ENCODE measurements around the gene ERMARD.

The ERMARD gene

DNA sequence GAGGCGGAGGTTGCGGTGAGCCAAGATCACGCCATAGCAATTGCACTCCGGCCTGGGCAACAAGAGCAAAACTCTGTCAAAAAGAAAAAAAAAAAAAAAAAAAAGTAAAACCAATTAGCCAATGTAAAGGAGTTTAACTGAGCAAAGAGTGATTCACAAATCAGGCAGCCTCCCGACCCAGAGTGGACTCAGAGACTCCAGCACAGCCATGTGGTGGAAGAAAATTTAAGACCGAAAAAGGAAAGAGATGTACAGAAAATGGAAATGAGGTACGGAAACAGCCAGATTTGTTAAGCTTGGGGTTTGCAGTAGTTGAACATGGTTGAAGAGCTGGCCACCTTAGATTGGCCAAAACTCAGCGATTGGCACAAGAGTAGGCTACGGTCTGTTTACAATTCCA lies 51.4 kb downstream of the ERMARD start:
- no peak for DNase-seq (ENCODE audit: low read depth)

DNA sequence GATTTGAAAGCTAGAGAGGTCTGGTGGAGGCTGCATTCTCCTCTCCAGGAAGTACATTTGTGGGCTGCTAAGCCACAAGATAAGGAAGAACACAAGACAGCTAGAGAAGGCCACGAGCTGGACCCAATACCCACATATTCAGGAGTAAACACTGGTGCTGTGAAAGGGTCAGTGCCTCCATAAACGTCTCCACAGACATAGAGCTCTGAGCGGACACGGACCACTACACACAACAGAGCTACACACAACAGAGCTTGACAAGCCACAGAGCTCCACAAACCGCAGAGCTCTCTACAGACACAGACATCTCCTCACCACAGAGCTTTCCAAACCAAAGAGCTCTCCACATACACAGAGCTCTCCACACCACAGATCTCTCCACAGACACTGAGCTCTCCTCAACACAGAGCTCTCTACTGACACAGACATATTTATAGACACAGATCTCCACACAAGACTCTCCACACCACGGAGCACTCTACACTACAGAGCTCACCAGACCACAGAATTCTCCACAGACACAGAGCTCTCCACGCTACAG lies 51.9 kb downstream of the ERMARD start:
- no peak for DNase-seq (ENCODE audit: low read depth)

DNA sequence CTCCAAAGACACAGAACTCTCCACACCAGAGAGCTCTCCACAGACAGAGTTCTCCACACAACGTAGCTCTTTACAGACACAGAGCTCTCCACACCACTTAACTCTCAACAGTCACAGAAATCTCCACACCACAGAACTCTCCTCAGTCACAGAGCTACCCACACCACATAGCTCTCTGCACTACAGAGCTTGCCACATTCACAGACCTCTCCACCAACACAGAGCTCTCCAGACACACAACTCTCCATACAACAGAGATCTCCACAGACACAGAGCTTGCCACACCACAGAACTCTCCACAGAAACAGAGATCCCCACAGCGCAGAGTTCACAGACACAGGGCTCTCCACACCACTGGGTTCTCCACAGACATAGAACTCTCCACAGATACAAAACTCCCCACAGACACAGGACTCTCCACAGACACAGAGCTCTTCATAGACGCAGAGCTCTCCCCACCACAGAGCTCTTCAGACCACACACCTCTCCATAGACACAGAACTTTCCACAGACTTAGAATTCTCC lies 52.5 kb downstream of the ERMARD start:
- DNase-seq (ENCODE audit: low read depth) = no peak

DNA sequence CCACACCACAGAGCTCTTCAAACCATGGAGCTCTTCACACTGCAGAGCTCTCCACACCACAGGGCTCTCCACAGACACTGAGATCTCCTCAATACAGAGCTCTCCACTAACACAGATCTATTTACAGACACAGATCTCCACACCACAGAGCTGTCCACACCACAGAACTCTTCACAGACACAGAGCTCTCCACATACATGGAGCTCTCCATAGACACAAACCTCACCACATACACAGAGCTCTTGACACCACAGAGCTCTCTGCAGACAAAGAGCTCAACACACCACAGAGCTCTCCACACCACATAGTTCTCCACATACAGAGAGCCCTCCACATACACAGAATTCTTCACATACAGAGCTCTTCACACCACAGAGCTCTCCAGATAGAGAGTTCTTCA lies 53.0 kb downstream of the ERMARD start:
- DNase-seq (ENCODE audit: low read depth) = no peak

DNA sequence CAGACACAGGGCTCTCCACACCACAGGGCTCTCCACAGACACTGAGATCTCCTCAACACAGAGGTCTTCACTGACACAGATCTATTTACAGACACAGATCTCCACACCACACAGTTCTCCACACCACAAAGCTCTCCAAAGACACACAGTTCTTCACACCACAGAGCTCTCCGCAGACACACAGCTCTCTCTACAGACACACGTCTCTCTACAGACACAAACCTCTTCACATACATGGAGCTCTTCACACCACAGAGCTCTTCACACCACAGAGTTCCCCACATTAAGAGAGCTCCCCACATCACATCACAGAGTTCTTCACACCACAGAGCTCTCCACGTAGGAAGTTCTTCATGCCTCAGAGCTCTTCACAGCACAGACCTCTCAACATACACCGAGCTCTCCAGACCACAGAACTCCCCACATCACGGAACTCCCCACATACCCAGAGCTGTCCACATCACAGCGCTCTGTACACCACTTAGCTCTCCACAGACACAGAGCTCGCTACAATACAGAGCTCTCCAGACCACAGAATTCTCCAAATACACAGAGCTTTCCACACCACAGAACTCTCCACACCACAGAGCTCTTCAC lies 53.9 kb downstream of the ERMARD start:
- no peak for DNase-seq (ENCODE audit: low read depth)

DNA sequence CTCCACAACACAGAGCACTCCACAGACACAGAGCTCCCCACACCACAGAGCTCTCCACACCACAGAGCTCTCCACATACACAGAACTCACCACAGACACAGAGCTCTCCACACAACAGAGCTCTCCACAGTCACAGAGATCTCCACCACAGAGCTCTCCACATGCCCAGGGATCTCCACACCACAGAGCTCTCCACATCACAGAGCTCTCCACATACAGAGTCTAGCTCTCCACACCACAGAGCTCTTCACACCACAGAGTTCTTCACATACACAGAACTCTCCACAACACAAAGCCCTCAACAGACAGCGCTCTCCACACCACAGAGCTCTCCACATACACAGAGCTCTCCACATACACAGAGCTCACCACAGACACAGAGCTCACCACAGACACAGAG lies 55.3 kb downstream of the ERMARD start:
- DNase-seq (ENCODE audit: low read depth) = no peak

DNA sequence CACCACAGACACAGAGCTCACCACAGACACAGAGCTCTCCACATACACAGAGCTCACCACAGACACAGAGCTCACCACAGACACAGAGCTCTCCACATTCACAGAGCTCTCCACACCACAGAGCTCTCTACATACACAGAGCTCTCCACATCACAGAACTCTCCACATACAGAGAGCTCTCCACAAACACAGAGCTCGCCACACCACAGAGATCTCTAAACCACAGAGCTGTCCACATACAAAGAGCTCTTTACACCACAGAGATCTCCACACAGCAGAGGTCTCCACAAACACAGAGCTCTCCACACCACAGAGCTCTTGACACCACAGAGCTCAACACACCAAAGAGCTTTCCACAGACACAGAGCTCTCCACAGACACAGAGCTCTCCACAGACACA lies 55.8 kb downstream of the ERMARD start:
- no peak for DNase-seq (ENCODE audit: low read depth)

DNA sequence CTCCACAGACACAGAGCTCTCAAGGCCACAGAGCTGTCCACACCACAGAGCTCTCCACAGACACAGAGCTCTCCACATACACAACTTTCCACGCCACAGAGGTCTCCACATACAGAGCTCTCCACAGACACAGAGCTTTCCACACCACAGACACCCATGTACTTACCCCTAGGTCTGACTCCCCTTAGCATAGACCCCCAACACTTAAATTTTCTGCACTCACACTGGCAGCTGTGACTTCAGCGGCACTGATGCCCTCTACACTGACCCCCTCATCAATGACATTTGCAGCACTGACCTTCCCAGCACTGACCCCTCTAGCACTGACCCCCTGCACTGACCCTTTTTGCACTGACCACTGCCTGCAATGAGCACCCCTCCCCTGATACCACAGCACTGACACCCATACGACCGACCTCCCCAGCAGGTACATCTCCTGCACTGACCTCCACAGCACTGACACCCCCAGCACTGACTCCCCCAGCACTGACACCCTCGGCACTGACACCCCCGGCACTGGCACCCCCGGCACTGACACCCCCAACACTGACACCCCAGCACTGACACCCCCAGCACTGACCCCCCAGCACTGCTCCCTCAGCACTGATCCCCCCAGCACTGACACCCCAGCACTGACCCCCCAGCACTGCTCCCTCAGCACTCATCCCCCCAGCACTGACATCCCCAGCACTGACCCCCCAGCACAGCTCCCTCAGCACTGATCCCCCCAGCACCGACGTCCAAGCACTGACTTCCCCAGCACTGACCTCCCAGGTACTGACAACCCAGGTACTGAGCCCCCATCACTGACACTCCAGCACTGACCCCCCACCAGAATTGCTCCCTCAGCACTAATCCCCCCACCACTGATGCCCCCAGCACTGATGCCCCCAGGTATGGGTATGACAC lies 56.5 kb downstream of the ERMARD start:
- no peak for DNase-seq (ENCODE audit: low read depth)

DNA sequence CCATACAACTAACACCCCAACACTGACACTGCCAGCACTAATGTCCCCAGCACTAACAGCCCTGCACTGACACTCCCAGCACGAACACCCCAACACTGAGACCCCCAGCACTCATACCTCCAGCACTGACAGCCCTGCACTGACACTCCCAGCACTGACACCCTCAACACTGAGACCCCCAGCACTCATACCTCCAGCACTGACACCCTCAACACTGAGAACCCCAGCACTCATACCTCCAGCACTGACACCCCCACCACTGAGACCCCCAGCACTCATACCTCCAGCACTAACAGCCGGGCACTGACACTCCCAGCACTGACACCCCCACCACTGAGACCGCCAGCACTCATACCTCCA lies 57.2 kb downstream of the ERMARD start:
- DNase-seq (ENCODE audit: low read depth) = no peak

DNA sequence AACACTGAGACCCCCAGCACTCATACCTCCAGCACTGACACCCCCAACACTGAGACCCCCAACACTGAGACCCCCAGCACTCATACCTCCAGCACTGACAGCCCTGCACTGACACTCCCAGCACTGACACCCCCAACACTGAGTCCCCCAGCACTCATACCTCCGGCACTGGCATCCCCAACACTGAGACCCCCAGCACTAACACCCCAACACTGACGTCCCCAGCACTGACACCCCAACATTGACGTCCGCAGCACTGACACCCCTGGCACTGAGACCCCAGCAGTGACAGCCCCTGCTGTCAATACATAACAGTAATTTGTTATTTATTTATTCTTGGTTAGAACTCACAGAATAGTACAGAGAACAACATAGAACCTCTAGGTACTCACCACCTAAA lies 58.0 kb downstream of the ERMARD start:
- no peak for DNase-seq (ENCODE audit: low read depth)

DNA sequence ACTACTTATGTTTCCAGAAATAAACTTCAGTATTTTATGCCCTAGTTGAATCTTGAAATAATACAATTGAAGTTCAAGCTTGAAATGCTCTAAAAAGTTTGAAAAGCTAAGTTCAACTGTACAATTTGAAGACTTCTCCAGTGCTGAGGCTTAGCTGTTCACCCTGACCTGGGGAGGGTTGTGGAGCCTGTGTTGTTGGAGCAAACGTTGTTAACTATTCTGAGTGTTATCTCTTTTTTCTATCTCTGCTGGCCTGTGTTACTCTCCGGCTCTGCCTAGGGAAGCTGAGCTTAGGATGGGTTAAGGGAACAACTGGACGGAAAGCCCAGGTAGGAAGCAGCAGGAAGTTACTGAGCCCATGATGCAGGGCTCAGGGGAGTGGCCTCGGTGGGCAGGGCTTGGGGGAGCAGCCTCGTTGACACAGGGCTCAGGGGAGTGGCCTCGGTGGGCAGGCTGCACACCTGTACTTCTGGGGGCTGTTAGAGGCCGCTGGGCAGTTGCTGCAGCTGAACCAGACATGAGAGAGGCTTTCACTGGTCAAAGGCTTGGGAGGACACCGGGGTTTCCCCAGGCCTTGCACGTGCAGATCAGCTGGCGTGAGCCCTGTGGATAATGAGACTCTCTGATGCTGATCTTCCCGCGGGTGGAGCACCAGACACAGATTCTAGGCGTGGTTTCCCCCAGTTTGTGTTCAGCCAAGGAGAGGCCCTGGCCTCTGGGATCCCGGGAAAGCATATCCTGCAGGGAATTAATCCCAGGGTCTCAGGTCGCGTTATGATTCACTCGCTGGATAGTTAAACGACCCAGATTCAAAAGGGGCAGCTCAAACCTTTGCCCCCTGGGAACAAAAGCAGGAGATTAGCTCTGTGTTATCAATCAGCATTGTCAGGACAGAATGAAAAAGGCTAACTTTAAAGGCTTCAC lies 58.9 kb downstream of the ERMARD start:
- DNase-seq (ENCODE audit: low read depth) = no peak

DNA sequence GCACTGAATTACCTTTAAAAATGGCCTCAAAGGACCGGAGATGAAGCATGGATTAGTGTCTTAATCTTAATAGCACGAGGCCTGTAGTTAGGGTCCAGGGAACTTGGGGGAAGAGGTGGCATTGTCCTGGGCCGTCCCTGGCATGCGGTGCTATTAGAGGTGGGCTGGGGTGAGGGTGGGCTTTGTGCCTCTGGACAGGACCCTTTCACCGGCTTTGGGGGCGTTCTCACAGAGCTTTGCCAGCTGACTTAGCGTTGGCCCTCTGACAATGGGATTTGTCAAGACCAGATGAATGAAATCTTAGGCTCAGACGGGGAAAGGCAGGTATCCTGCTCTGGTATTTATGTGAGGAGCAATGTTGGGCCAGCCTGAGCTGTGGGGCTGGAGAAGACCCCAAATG lies 59.6 kb downstream of the ERMARD start:
- DNase-seq (ENCODE audit: low read depth) = no peak

DNA sequence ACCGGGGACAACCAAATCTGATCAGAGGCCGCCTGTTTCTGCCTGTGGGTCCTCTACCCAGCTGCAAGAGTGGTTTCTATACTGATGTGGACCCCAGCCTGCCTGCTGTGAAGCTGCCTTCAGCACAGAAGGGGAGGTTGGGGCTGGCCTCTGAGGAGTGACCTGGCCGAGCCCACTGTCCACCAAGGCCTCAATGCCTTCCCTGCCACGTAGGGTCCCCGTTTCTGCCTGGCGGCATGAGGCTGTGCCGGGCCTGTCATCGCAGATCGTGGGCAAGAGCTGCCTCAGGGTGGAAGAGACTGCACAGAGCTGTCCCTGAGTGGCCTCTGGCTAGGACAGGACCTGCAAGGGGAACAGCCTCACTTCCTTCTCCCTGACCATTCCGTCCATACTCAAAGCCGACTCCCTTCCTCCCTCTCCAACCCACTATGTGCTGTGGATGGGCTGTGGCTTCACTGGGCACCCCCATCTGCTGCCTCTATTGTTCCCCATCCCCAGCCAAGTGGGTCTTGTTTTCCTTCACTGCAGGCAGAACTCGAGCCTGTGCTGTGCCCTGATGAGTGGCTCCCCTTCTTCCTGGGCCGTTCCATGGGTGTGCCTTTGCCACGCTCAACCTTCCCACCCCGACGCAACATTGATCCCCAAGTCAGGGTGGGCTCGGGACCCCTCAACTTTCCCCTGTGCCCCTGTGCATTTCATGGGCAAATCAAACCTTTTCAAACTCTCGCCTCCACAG lies 60.3 kb downstream of the ERMARD start:
- no peak for DNase-seq (ENCODE audit: low read depth)

DNA sequence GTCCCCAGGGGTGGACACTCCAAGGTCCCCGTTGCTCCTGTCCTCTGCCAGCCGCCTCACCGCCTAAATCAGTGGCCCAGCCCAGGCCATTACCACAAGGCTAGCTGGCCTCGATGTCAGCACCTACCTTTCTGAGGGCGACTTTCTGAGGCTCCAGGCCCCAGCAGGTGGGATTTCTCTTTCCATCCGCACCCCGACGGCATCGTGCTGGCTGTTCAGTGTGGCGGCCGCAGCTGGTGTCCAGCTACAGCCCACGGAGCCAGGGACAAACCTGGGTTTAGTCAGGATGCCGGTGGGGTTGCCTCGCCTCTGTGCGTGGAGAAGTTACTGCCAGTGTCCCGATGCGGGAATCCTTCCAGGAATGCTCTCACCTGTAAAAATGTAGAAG lies 60.8 kb downstream of the ERMARD start:
- DNase-seq (ENCODE audit: low read depth) = no peak

DNA sequence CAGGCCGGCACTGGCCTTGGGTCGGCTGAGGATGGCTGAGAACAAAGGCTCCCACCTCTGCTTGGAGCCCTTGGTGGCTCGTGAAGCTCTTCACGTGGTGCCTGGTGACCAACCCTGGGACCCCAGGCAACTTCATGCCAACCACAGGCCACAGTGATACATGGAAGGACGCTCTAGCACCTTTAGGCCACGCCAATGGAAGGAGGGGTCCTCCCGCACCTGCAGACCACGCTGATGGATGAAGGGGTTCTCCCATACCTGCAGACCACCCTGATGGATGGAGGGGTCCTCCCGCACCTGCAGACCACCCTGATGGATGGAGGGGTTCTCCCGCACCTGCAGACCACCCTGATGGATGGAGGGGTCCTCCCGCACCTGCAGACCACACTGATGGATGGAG lies 62.5 kb downstream of the ERMARD start:
- DNase-seq (ENCODE audit: low read depth) = no peak

DNA sequence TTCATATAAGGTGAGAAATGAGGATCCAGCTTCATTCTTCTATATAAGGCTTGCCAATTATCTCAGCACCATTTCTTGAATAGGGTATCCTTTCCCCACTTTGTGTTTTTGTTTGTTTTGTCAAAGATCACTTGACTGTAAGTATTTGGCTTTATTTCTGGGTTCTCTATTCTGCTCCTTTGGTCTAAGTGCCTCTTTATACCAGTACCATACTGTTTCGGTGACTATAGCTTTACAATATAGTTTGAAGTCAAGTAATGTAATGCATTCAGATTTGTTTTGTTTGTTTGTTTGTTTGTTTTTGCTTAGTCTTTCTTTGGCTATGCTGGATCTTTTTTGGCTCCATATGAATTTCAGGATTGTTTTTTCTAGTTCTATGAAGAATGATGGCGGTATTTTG lies 64.6 kb downstream of the ERMARD start:
- no peak for DNase-seq (ENCODE audit: low read depth)

DNA sequence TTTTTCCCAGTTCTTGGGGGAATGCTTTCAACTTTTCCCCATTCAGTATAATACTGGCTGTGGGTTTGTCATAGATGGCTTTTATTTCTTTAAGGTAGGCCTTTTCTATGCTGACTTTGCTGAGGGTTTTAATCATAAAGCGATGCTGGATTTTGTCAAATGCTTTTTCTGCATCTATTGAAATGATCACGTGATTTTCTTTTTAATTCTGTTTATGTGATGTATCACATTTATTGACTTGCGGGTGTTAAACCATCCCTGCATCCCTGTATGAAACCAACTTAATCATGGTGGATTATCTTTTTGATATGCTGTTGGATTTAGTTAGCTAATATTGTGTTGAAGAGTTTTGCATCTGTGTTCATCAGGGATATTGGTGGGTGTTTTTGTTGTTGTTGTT lies 65.6 kb downstream of the ERMARD start:
- no peak for DNase-seq (ENCODE audit: low read depth)

DNA sequence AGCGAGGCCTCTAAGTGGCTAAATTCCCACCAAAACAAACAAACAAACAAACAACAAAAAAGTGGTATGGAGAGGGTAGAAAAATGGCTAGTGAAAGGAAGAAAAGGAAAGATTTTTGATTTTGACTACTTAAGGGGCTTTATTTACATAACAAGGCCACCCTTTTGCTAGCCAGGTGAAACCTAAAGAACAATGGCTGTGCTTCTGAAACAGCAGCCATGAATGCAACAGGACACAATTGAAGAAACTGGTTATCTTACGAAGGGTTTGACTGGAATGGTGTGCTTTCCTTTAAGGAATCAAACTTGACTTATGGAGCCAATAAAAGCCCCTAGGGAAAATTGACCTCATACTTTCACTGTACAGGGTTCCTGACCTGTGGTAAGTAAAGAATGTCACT lies 68.9 kb downstream of the ERMARD start:
- no peak for DNase-seq (ENCODE audit: low read depth)

DNA sequence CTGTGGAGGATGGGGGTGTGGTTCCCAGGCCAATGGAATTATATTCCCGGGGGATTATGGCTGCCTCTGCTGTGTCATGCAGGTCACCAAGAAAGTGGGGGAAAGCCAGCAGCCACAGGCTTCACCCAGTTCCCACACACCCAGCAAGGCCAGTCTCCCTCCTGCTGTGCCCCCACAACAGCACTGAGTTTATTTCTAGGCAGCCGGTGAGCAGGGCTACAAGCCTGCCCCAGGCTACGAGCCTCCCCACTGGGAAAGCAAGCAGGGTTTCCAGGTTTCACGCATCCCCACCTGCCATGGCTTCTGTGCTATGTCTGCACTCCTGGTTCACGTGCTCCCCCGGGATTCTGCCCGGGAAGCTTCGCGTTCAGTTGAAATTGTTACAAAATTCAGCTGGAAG lies 72.6 kb downstream of the ERMARD start:
- DNase-seq (ENCODE audit: low read depth) = no peak

DNA sequence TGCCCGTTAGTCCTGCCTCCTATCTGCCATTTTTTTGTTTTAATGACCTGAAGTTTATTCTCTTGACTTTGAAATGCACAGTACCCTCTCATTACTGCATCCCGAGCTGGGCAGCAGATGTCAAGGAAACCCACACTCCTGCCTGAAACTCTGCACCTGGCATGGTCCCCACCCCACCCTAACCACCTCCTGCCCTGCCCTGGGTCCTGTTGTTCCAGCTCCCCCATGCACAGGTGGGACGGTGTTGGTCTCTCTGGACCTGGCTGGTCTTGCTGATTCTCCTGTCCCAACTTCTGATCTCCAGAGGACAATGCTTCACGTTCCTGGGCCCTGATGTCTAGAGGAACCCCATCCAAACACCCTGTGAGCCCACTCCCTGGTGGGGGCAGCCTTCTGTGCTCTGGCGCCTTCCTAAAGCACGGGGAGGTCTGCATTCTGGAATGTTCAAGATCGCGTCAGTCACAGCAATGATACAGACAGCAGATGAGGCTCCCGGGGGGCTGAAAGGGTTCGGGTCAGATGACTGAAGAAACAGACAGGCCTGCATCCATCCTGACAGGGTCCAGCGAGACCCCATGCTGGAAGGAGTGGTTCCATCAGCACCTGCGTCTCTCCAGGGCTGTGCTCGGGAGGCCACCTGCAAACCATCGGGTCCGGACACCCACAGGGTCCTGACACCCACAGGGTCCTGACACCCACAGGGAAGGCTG lies 73.6 kb downstream of the ERMARD start:
- DNase-seq (ENCODE audit: low read depth) = no peak

Measured in stimulated activated CD8-positive, alpha-beta memory T cell treated with anti-CD3 and anti-CD28 coated beads, Interleukin-7, amount 100 ng/mL, for 24 hours (primary cell).